Lower lobe of right lung (tissue), 2 donors: ENCODE measurements around the gene GRIFIN. TPM values are rescaled to one million over a fixed set of nuclear protein-coding genes. Genes with fewer than 3 reads are reported as not detected.

ENCODE experiments used
- ATAC-seq, 2 donors: fragments of 200-7000 bp; cut with Tn5 transposase; one replicate each; pipeline ENCODE4 v1.9.1; 2020 to 2022; ENCODE audit warnings: mild to moderate bottlenecking in 2 of 2, moderate library complexity in 2 of 2
- DNase-seq: peaks from one replicate; pipeline ENCODE4 v3.0.0-alpha.2; 2020
- H3K27ac ChIP-seq: fragments of 200-600 bp; one replicate; pipeline ENCODE4 v1.8.0; 2022
- H3K27me3 ChIP-seq: fragments of 200-600 bp; one replicate; pipeline ENCODE4 v1.8.0; 2022; ENCODE audit warnings: low read depth
- H3K36me3 ChIP-seq: fragments of 200-600 bp; one replicate; pipeline ENCODE4 v1.8.0; 2022; ENCODE audit warnings: mild to moderate bottlenecking
- H3K4me1 ChIP-seq: fragments of 200-600 bp; one replicate; pipeline ENCODE4 v1.8.0; 2022
- H3K4me3 ChIP-seq: fragments of 200-600 bp; one replicate; pipeline ENCODE4 v1.8.0; 2022; ENCODE audit warnings: mild to moderate bottlenecking
- H3K9me3 ChIP-seq: fragments of 200-600 bp; one replicate; pipeline ENCODE4 v1.8.0; 2022
- CTCF ChIP-seq: fragments of 200-600 bp; IDR thresholded peaks from one replicate; pipeline ENCODE4 v1.8.0; 2022; ENCODE audit warnings: antibody characterized with exemption, mild to moderate bottlenecking
- intact Hi-C: fragments of 100-400 bp; cut with DNase I; formaldehyde crosslinking; loops from one replicate; pipeline ENCODE4 v1.11.0; 2022
- total RNA-seq: library from RNA; stranded (reverse); fragmentation: NEBNext Ultra II Directional; extraction: Animal tissue kit (Norgen Biotek cat#: 25700); gene quantifications from one replicate; pipeline ENCODE4 v1.2.1, GENCODE V29; 2021
- donor health status: DM: no; HTN: yes; CAD: no; lungs with severe emphysema.

GRIFIN gene
- total RNA-seq, 1 donor from 2014 or later = not detected

- intact Hi-C loops = no loop called here
- Histone ChIP-seq H3K9me3 (no peaks in the 10 kb centered on the region), H3K4me3 (peak overlapping the region; percentile 33), H3K27me3 (no peaks in the 10 kb centered on the region), H3K27ac (peak overlapping the region; percentile 82), H3K36me3 (no peaks in the 10 kb centered on the region), H3K4me1 (peaks cover 56% of the 10 kb centered on the region)
- ATAC-seq (peak; percentile 59 to 60), DNase-seq (peak; percentile 76)
- TF ChIP-seq CTCF = no peak
Measured at GRCh38 chr7:2510909-2511768, 34.9 kb upstream of the GRIFIN start.

GRCh38 chr7:2510130-2510776 lies 34.1 kb upstream of the GRIFIN start:
- Histone ChIP-seq H3K27ac (peak overlapping the region; percentile 82), H3K4me3 (no peak overlapping the region), H3K9me3 (no peaks in the 10 kb centered on the region), H3K27me3 (no peaks in the 10 kb centered on the region), H3K36me3 (no peaks in the 10 kb centered on the region), H3K4me1 (peaks cover 56% of the 10 kb centered on the region)
- DNase-seq (no peak), ATAC-seq (no peak)
- TF ChIP-seq CTCF = no peak
- intact Hi-C loops = no loop called here

GRCh38 chr7:2509298-2509906 lies 33.2 kb upstream of the GRIFIN start:
- DNase-seq = no peak
- peaks cover 56% of the 10 kb centered on the region for H3K4me1 ChIP-seq
- no peak overlapping the region for H3K4me3 ChIP-seq
- H3K36me3 ChIP-seq = no peaks in the 10 kb centered on the region
- intact Hi-C loops = no loop called here
- no peaks in the 10 kb centered on the region for H3K27me3 ChIP-seq
- ATAC-seq = no peak
- no peak for TF ChIP-seq CTCF
- H3K9me3 ChIP-seq = no peaks in the 10 kb centered on the region
- peak overlapping the region; percentile 82 for H3K27ac ChIP-seq

- no peak for TF ChIP-seq CTCF
Measured at GRCh38 chr7:2508327-2509215, 32.4 kb upstream of the GRIFIN start.

GRCh38 chr7:2507917-2508306 lies 31.7 kb upstream of the GRIFIN start:
- Histone ChIP-seq H3K9me3 (no peaks in the 10 kb centered on the region), H3K4me3 (peak overlapping the region; percentile 10), H3K27ac (peak overlapping the region; percentile 68), H3K36me3 (no peaks in the 10 kb centered on the region), H3K4me1 (peaks cover 54% of the 10 kb centered on the region), H3K27me3 (no peaks in the 10 kb centered on the region)
- no peak for ATAC-seq
- TF ChIP-seq CTCF = no peak
- intact Hi-C loops = no loop called here
- DNase-seq = no peak

More at GRCh38 chr7:2508327-2509215, 32.4 kb upstream of the GRIFIN start:
- H3K27me3 ChIP-seq = no peaks in the 10 kb centered on the region
- no peaks in the 10 kb centered on the region for H3K36me3 ChIP-seq
- H3K27ac ChIP-seq = peak overlapping the region; percentile 68
- no peaks in the 10 kb centered on the region for H3K9me3 ChIP-seq
- intact Hi-C loops = no loop called here
- peak overlapping the region; percentile 10 for H3K4me3 ChIP-seq
- DNase-seq (peak; percentile 86), ATAC-seq (peak; percentile 33 to 60)
- H3K4me1 ChIP-seq = peaks cover 56% of the 10 kb centered on the region
